ENCODE data around the gene MIOS. TPM values are rescaled to one million over a fixed set of nuclear protein-coding genes. Genes with fewer than 3 reads are reported as not detected.

Gene MIOS
- total and polyA plus RNA-seq, 2 of the 4 experiments (the other 2 are of a cell fraction), result 10.6 to 32.4 TPM

DNA sequence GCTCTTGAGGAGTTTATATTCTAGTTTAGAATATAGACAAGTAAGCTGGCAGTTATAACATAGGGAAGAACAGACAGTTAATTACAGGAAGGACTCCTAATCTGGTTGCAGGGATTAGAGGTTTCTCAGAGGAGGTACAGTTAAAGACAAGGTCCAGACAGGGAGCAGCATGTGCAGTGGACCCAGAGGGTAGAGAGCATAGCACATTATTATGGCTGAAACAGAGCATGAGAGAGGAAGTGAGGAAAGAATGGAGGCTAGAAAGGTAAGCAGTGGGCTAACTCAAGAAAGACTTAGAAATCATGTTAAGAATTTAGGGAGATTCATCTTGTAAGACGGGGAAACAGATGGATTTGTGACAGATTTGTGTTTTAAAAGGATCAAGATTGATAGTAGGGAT is 9.7 kb downstream of the MIOS start:
- no peak overlapping the region for H2AK5ac ChIP-seq (ENCODE audit: low read depth, low read length)
- no peak overlapping the region for H2AK9ac ChIP-seq (replicated peaks; ENCODE audit: low read depth, low read length, poor library complexity)
- intact Hi-C loops (cut with micrococcal nuclease), result no loop called here
- POLR2A ChIA-PET (ENCODE audit: unreplicated experiment), result no interaction called here
- 100% methylated on average over 1 of the region's 1 CpG; no CpG with 5 or more reads in 1 of the 2 experiments for WGBS, 2 experiments (ENCODE audit: extremely low coverage in 2 of 2, insufficient read length in 1 of 2)
- no peak for ATAC-seq (ENCODE audit: low read depth)
- peaks cover 5% of the 10 kb centered on the region; the same call in 1 of the 2 replicates for H3K36me3 ChIP-seq (ENCODE audit: control insufficient read depth, insufficient read depth, low read length)
- H3K14ac ChIP-seq (replicated peaks; ENCODE audit: low read depth, low read length), result no peak overlapping the region
- in situ Hi-C loops (cut with MboI; ENCODE audit: low sequenced_read_pairs), result no loop called here
- no peak for DNase-seq
- dilution Hi-C loops (cut with HindIII; ENCODE audit: low sequenced_read_pairs, unreplicated experiment), result no loop called here
- no peak overlapping the region for H3K4ac ChIP-seq (ENCODE audit: low read depth, low read length)
- H3K9ac ChIP-seq (ENCODE audit: low read depth, low read length), result no peak overlapping the region
- no peaks in the 10 kb centered on the region for H3K9me1 ChIP-seq (ENCODE audit: insufficient read depth, low read length)
- no peak overlapping the region for H2BK120ac ChIP-seq (ENCODE audit: low read depth, low read length)
- H2AFZ ChIP-seq (replicated peaks; ENCODE audit: low read length, poor library complexity), result no peak overlapping the region
- no peak overlapping the region for H3K4me3 ChIP-seq (ENCODE audit: insufficient read depth, low read depth, low read length)
- no peak overlapping the region for H2BK5ac ChIP-seq (ENCODE audit: low read depth, low read length, poor library complexity, severe bottlenecking)
- no peak overlapping the region for H3K23ac ChIP-seq (ENCODE audit: low read depth, low read length)
- BruUV-seq (replicated peaks), result no TSS peak
- no peak overlapping the region for H2BK20ac ChIP-seq (ENCODE audit: low read depth, low read length)
- H3K27ac ChIP-seq (ENCODE audit: insufficient read depth, low read length), result no peak overlapping the region
- no peak overlapping the region for H4K8ac ChIP-seq (ENCODE audit: low read depth in 2 of 2, low read length in 2 of 2)
- no peaks in the 10 kb centered on the region for H3K4me1 ChIP-seq (ENCODE audit: control insufficient read depth, insufficient read depth, low read length)
- no peak overlapping the region for H3K18ac ChIP-seq (ENCODE audit: low read depth, low read length)
- CTCF ChIA-PET, result no interaction called here
- TF ChIP-seq, protein P1, sequence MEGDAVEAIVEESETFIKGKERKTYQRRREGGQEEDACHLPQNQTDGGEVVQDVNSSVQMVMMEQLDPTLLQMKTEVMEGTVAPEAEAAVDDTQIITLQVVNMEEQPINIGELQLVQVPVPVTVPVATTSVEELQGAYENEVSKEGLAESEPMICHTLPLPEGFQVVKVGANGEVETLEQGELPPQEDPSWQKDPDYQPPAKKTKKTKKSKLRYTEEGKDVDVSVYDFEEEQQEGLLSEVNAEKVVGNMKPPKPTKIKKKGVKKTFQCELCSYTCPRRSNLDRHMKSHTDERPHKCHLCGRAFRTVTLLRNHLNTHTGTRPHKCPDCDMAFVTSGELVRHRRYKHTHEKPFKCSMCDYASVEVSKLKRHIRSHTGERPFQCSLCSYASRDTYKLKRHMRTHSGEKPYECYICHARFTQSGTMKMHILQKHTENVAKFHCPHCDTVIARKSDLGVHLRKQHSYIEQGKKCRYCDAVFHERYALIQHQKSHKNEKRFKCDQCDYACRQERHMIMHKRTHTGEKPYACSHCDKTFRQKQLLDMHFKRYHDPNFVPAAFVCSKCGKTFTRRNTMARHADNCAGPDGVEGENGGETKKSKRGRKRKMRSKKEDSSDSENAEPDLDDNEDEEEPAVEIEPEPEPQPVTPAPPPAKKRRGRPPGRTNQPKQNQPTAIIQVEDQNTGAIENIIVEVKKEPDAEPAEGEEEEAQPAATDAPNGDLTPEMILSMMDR (conservative IDR thresholded peaks at IDR 0.05; ENCODE audit: low read depth, low read length), result no peak
- no peak overlapping the region for H4K91ac ChIP-seq (ENCODE audit: insufficient read depth, low read depth, low read length)
- H3K79me1 ChIP-seq (ENCODE audit: low read depth in 1 of 2, low read length in 2 of 2), result peaks cover 8 to 17% of the 10 kb centered on the region in 2 experiments
- H3K56ac ChIP-seq (ENCODE audit: extremely low read depth, insufficient read depth, low read length), result no peak overlapping the region
- H2BK15ac ChIP-seq (ENCODE audit: low read depth, low read length), result no peak overlapping the region
- no peak overlapping the region for H4K5ac ChIP-seq (ENCODE audit: low read depth, low read length)
- no peaks in the 10 kb centered on the region for H3K9me3 ChIP-seq (ENCODE audit: control insufficient read depth, insufficient read depth, low read length)
- H3K27me3 ChIP-seq (ENCODE audit: control insufficient read depth, insufficient read depth, low read length), result no peaks in the 10 kb centered on the region
- no peaks in the 10 kb centered on the region for H4K20me1 ChIP-seq (ENCODE audit: insufficient read depth, low read length)
- H3K4me2 ChIP-seq (ENCODE audit: low read depth, low read length), result no peak overlapping the region
